ENCODE data around the gene PPM1H. TPM values are rescaled to one million over a fixed set of nuclear protein-coding genes. Genes with fewer than 3 reads are reported as not detected.
"Not testable (repeated sequence)": the region's sequence is repeated elsewhere in the genome, so short reads cannot be mapped to it uniquely, and the experiment has no call there.

The PPM1H gene
- polyA plus RNA-seq, 1 experiment, result 2.3 TPM

GRCh38 chr12:62760779-62761178 is 174.2 kb downstream of the PPM1H start:
- Histone ChIP-seq H3K27me3 (ENCODE audit: control insufficient read depth, insufficient read depth, low read length) (no peaks in the 10 kb centered on the region), H3K4me3 (ENCODE audit: low read depth, low read length) (no peak overlapping the region), H3K36me3 (ENCODE audit: control insufficient read depth, insufficient read depth, low read length) (no peaks in the 10 kb centered on the region)
- no peak for TF ChIP-seq CTCF (IDR thresholded peaks at IDR 0.05; ENCODE audit: insufficient read depth, low read depth, low read length)
- ChIA-PET POLR2A (no interaction called here), CTCF (no interaction called here)
- DNase-seq (ENCODE audit: low read depth), result no peak

- H3K36me3 ChIP-seq (ENCODE audit: control insufficient read depth, insufficient read depth, low read length); H3K27me3 ChIP-seq (ENCODE audit: control insufficient read depth, insufficient read depth, low read length); DNase-seq (ENCODE audit: low read depth); H3K4me3 ChIP-seq (ENCODE audit: low read depth, low read length); CTCF ChIA-PET; POLR2A ChIA-PET: not testable (repeated sequence)
Measured at GRCh38 chr12:62760341-62760740, 174.6 kb downstream of the PPM1H start.

- no peak for DNase-seq (ENCODE audit: low read depth)
- TF ChIP-seq CTCF (IDR thresholded peaks at IDR 0.05; ENCODE audit: insufficient read depth, low read depth, low read length), result no peak
- no peaks in the 10 kb centered on the region for H3K36me3 ChIP-seq (ENCODE audit: control insufficient read depth, insufficient read depth, low read length)
- no peak overlapping the region for H3K4me3 ChIP-seq (ENCODE audit: low read depth, low read length)
- no peaks in the 10 kb centered on the region for H3K27me3 ChIP-seq (ENCODE audit: control insufficient read depth, insufficient read depth, low read length)
- CTCF ChIA-PET, result interaction anchor here (1.2 kb wide), 2 partner anchors 13 to 176 kb away, joined by 3 read pairs; no protein-coding TSS in a partner anchor
- POLR2A ChIA-PET, result interaction anchor here (0.5 kb wide), 1 partner anchor 14 kb away, joined by 8 read pairs; no protein-coding TSS in a partner anchor
Measured at GRCh38 chr12:62758216-62758615, 176.7 kb downstream of the PPM1H start.

GRCh38 chr12:62757048-62757447 is 177.9 kb downstream of the PPM1H start:
- Histone ChIP-seq H3K4me3 (ENCODE audit: low read depth, low read length) (no peak overlapping the region), H3K27me3 (ENCODE audit: control insufficient read depth, insufficient read depth, low read length) (no peaks in the 10 kb centered on the region), H3K36me3 (ENCODE audit: control insufficient read depth, insufficient read depth, low read length) (no peaks in the 10 kb centered on the region)
- CTCF ChIA-PET, result no interaction called here
- POLR2A ChIA-PET, result no interaction called here
- TF ChIP-seq CTCF (IDR thresholded peaks at IDR 0.05; ENCODE audit: insufficient read depth, low read depth, low read length), result no peak
- DNase-seq (ENCODE audit: low read depth), result no peak

GRCh38 chr12:62754706-62755105 is 180.2 kb downstream of the PPM1H start:
- H3K4me3 ChIP-seq (ENCODE audit: low read depth, low read length), result no peak overlapping the region
- ChIA-PET POLR2A (interaction anchor here (0.5 kb wide), 1 partner anchor 15 kb away, joined by 5 read pairs; no protein-coding TSS in a partner anchor), CTCF (interaction anchor here (0.8 kb wide), 1 partner anchor 40 kb away, joined by 3 read pairs; no protein-coding TSS in a partner anchor)
- TF ChIP-seq CTCF (IDR thresholded peaks at IDR 0.05; ENCODE audit: insufficient read depth, low read depth, low read length), result no peak
- no peak for DNase-seq (ENCODE audit: low read depth)
- H3K36me3 ChIP-seq (ENCODE audit: control insufficient read depth, insufficient read depth, low read length), result no peaks in the 10 kb centered on the region
- H3K27me3 ChIP-seq (ENCODE audit: control insufficient read depth, insufficient read depth, low read length), result no peaks in the 10 kb centered on the region

GRCh38 chr12:62751810-62752155 is 183.2 kb downstream of the PPM1H start:
- H3K4me3 ChIP-seq (ENCODE audit: low read depth, low read length), result no peak overlapping the region
- TF ChIP-seq CTCF (IDR thresholded peaks at IDR 0.05; ENCODE audit: insufficient read depth, low read depth, low read length), result no peak
- H3K36me3 ChIP-seq (ENCODE audit: control insufficient read depth, insufficient read depth, low read length), result no peaks in the 10 kb centered on the region
- no peak for DNase-seq (ENCODE audit: low read depth)
- ChIA-PET CTCF (no interaction called here), POLR2A (no interaction called here)
- H3K27me3 ChIP-seq (ENCODE audit: control insufficient read depth, insufficient read depth, low read length), result no peaks in the 10 kb centered on the region

Measured in BJ (cell line).